GM19467 (cell line): ENCODE results near the gene COL15A1.

ENCODE experiments used
- ATAC-seq: cut with Tn5 transposase; IDR thresholded peaks from one replicate; pipeline ENCODE4 v1.9.1; 2021; ENCODE audit warnings: mild to moderate bottlenecking, moderate library complexity; ENCODE audit not compliant: unreplicated experiment

The COL15A1 gene

DNA sequence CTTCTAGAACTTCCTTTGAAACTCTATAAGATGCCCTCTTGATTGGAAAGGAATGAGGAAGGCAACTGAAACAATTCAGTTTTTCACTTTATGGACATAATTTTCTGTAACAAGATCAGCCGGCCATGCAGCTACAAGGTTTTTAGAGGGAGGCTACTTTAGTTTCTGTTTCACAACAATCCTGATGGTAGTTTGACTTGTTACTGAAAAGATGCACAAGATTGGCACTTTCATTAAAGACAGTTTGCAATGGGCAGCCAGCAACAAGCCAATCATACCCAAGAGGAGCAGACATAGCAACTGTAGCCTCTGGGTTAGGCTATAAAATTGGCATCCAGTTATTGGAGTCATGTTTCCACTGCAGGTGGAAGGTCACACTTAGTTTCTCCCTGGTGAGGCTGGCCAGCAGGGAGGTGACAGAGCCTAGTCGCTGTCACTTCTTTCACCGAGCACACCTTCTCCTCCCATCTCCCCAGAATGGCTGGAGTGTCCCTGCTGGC, 87.0 kb downstream of the COL15A1 start:
- no peak for ATAC-seq

DNA sequence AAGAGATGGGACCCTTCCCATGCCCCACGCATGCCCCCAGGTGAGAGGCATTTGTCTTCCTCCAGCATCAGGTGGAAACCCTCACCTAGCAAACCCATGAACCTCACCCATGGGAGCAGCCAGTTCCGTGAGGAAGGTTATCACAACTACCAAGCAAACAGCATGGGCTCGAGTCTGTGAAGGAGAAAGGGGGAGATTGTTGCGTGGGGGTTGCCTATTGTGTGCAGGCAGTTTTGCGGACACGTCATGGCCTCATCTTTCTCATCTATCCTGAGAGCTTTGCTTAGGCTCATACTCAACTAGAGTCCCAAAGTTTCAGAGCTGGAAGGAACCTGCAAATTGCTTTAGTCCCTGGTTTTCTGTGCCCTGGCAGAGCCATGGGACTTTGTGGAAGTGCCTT, 87.6 kb downstream of the COL15A1 start:
- ATAC-seq, result no peak

DNA sequence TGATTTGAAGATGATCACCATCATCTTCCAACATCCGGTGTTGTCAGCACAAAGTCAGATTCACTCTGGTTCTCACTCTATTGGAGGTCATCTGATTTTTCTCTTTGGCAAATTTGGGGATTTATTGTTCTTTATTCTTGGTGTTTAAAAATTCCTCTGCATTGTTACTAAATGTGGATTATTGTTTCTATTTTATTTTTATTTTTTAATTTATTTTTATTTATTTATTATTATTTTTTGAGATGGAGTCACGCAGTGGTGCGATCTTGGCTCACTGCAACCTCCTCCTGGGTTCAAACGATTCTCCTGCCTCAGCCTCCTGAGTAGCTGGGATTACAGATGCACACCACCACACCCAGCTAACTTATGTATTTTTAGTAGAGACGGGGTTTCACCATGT, 88.3 kb downstream of the COL15A1 start:
- ATAC-seq, result no peak

DNA sequence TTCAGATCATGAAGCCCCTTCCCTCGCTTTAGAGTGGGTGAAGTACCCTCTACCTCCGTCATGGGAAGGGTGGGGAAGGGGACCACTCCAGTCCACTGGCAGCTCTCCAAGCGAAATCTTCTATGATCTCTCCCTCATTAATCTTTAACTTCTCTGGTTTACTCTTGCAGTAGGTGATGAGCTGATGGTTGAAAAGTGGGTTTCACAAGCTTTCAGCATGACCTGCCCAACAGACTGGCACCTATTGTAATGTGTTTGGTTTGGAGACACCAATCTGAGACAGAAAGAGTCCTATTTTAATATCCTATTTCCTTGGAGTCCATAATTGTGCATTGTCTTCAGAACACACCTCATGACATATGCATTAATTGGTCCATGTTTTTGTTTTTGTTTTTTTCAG, 90.4 kb downstream of the COL15A1 start:
- no peak for ATAC-seq

DNA sequence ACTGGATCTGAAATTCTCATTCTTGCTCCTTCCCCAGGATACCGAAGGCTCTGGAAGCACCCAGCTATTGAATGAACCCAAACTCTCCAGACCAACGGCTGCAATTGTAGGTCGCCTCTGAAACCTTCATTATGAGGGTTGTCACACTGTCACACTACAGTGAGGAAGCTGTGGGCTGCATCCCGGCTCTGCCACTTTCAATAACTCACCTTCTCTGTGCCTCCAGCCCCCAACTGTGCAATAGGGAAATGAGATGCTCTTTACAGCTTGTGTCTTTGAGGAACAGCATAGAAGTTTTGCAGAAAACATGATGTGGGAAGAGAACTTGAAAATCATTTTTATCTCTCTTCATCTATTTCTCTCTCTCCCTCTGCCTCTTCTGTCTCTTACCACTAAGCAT, 91.6 kb downstream of the COL15A1 start:
- ATAC-seq, result no peak

DNA sequence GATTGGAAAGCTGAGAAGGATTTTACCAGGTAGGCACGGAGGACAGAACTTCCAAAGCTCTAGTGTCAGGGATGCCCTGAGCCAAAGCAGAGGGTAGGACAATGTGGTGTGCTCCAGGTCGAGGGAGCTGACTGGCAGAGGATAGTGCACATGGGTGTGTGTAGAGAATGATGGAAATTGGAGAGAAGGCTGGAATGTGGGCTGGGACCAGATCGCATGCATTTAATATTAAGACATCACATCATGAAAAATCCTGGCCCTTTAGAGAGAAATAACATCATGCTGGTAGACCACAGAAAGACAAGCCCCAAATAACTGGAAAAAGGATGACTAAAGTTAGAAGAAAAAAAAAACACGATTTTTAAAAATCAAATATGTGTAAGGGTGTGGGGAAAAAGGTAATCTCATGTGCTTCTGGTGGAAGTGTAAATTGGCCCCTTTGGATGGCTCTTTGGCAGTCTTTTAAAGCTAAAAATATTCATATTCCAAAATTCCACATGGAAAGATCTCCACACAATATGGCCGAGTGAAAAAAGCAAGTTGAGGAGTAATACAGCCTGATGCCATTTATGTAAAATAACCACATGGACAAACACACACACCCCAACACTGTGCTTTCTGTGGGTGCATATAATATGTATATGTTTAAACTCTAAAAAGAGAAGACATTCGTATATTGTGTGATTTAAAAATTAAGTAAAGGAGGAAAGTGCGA, 94.2 kb downstream of the COL15A1 start:
- ATAC-seq, result no peak

DNA sequence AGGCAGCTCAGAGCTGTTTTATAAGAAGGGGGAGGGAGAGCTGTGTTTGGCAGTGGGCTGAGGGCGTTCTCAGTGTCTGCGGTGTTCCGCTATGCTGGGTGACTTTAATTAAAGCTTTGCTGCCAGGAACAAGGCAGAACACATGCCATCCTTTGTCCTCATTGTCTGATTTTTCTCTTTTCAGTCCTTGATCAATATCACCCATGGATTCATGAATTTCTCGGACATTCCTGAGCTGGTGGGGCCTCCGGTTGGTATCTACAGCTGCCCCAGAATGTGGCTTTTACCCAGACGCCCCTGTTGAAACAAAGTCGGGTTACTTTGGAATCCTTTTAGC, 94.7 kb downstream of the COL15A1 start:
- no peak for ATAC-seq

DNA sequence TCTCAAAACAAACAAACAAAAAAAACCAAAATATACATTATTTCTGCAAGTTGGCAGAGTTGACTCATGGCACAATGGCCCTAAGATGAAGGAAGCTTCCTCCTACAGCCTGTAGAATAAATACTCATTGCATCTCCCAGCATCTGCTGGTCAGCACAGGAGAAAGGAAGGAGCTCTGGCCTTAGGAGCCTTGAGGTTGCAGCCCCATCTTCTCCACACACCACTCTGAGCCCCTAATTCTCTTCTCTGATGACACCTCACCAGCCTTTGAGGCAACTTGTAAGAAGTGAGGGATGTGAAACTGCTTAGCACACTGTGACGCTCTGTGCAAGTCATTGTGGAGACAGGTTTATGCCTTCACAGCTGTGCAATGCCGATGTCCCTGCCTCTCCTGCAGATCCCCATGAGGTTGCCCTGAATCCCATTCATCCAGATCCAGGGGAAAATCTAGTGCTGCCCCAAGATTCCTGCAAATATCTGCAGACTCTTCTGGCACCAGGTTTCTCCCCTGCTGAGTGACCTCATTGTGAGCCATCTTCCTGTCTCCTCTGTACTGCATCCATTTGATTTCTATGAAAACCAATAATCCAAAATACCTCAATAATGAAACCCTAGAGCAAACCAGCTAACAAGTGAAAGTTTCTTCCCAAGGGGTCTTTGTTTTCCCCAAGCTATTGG, 95.9 kb downstream of the COL15A1 start:
- no peak for ATAC-seq

DNA sequence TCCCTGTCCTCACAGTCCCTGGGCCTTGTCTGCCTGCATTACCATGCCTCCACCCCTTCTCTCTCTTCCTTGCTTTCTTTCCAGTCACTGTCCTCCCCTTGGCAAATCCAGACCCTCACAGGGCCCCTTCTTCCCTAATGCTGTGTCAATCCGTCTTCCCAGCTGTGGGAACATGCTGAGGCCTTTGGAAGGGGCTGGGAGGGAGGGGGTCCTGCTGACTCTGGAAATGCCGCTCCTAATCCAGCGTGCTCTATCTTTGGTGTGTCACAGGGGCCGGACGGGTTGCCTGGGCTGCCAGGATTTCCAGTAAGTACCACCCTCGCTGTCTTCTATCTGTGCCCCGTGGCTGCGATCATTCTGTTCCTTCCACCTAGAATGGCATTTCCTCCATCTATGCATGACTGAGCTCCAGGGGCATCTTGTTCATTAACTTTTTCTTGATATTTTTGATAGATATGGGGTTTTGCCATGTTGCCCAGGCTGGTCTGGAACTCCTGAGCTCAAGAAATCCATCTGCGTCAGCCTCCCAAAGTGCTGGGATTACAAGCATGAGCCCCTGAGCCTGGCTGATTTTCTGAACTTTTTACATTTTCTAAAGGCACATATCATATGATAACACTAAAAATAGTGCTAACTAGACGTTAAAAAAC, 96.7 kb downstream of the COL15A1 start:
- no peak for ATAC-seq

DNA sequence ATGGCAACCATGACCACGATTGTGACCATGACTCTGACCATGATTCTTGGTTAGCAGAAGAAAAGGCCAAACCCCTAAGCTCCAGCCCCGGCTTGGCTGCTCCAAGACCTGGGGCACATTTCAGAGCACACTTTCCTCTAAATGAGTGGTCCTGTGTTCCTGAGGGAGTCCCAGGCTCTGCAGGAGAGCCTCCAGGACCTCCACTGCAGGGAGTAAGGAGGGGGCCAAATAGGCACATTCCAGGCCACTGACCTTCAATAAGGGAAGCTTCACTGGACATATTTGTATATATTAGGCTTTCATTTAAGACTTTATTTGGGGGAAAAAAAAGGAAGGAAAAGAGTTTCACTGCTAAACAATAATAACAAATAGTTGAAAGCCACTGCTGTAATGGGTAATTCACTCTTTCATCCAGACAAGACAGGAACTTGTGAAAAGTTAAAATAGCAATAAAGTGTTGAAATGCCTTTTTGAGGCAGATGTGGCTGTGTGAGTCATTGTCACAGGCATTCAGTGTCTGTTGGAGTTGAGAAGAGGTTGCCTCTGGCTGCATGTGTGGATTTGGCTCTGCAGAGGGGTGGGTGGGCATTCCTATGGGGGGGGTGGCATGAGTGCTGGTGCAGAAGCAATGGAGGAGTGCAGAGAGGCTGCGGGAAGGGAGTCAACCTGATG, 97.3 kb downstream of the COL15A1 start:
- ATAC-seq, result no peak

DNA sequence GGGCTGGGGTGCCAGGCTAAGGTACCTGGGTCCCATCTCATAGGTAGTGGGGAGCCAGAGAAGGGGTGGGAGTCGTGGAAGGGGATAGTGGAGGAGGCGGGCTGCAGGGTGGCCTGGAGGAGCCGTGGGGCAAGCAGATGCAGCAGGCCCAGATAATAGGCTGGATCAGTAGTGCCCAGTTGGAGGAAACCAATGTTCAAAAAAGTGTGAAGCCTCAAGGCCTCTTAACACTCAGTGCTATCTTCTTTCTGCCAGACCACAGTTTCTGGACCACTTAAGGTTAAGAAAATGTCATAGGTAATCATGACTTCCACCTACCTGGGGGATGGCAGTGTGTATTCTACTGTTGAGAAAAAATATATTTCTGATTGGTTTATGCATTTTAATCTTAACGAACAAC, 97.9 kb downstream of the COL15A1 start:
- ATAC-seq, result no peak

DNA sequence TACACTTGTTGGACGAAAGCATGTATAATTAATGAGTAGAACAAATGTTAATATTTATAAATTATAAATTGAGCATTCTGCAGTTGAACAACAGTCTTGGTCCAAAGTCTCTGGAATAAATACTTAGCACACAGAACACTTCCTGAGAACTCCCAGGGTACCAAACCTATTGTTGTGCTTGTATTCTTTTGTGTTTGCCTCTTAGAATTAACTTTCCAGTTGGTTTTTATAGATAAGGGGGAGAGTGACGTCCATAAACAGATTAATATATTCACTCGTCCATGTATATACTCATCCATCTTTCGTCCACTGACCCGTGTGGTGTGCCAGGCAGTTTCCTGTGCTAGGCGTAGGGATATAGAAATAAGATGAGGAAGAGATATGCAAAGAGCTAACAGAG, 98.9 kb downstream of the COL15A1 start:
- no peak for ATAC-seq

DNA sequence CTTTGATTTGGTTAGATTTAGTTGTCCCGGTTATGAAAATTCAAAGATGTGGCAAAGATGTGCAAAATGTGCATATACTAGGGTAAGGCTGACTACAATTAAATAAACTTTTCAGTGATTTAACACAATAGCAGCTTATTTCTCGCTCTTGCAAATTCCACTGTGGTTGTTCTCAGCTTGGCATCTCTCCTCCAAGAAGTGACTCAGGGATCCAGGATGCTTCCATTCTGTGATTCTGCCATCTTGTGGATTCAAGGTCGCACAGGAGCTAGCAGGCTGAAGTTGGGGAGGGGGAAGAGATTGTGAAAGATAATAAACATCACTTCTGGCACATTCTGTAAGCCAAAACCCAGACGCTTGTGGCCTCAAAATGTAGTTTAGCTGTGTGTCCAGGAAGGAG, 101.1 kb downstream of the COL15A1 start:
- no peak for ATAC-seq

DNA sequence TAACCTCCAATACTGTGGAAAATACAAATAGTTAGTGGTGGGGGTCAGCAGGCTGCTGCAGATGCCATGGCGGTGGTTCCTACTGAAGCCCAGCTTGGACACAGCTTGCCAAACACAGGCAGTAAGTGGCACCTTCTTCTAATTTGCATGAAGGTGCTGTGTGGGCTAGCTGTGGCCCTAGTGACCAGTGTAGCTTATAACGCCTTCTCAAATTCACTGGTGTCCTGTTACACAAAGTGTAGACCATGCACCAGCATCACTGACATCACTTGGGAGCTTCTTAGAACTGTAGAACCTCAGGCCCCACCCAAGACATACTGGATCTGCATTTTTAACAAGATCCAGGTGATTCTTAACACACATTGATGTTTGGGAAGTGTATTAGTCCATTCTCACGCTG, 102.4 kb downstream of the COL15A1 start:
- ATAC-seq, result no peak

DNA sequence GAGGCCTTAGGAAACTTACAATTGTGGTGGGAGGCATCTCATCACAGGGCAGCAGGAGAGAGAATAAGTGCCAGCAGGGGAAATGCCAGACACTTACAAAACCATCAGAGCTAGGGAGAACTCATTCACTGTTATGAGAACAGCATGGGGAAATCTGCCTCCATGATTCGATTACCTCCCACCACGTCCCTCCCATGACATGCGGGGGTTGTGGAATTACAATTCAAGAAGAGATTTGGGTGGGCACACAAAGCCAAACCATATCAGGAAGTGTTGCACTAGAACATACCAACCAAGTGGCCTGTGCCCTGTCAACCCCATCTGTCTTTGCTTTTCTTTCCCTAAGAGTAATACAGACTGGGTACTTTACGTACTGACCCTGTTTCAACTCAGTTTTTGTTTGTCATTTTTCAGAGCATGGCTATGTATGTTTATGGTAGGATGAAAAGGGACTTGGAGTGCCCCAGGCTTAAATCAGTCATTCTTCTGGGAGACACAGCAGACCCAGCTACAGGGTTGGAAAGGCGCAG, 102.9 kb downstream of the COL15A1 start:
- no peak for ATAC-seq

DNA sequence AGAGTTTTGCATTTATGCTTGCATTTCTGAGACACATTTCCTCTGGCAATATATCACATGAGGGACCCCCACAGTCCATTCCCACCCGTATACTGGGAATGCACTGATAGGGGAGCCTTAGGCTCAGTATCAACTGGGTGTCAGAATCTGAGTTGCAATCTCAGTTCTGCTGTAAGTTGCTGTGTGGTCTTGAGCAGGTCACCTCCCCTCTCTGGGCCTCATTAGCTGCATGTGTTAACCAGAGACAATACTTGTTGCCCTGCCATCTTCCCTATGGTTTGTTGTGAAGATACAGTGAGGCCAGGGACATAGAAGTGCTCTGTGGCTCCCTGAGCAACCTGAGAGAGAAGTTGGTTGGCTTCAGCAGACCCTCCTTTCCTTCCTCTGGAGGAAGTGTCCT, 105.5 kb downstream of the COL15A1 start:
- ATAC-seq, result no peak

DNA sequence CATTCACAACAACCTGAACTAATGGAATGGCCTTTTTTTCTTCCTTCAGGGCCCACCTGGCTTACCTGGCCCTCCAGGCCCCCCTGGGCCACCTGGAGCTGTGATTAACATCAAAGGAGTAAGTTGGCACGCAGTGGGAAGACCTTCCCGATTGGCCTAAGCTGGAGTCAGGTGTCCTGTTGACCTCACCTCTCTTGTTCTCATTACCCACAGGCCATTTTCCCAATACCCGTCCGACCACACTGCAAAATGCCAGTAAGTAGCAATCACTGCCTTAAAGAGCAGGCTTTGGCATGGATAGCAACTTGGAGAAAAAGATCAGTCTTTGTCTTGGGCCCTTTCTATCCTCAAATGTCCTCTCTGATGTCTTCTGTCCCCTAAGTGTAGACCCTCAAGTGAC, 105.9 kb downstream of the COL15A1 start:
- no peak for ATAC-seq

DNA sequence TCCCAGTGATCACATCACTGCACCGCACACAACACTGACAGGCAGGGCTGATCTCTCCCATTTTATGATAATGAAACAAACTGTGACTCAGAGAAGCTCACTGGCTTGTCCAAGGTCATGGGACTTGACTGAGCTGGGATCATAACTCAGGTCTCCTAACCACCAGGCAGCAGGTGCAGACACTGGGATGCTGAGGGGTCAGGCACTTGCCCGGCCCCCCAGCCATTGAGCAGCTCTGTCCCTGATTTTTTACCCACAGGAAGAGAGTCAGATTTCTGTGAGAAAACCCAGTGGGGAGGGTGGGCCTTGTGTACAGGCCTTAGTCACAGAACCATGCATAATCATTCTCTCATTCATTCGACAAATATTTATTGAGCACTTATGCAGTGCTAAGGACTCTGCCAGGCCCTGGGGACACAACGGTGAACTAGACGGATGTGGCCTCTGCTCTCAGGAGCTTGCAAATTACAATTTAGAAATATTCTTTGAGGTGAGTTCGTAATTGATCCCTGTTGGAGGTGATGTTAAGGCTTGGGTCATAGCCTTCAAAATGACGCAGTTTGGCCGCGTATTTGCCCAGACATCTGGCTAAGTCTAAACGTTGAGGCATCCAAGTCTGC, 106.7 kb downstream of the COL15A1 start:
- no peak for ATAC-seq

DNA sequence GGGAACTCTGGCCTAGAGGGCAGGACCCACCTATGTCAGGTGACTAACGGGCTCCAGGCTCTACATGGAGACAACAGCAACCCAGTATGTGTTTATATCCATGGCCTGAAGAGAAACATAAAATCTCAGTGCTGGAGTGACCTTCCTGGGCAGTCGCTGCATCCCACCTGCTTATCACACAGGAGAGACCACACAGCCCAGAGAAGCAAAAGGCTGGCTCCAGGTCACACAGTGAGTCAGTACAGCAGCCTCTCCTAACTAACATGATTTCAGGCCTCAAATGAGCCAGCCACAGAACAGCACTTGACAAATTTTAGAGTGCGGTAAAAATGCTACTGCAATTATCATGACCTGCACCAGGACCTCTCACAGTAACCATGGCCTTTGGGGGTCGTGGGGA, 107.2 kb downstream of the COL15A1 start:
- ATAC-seq, result no peak

DNA sequence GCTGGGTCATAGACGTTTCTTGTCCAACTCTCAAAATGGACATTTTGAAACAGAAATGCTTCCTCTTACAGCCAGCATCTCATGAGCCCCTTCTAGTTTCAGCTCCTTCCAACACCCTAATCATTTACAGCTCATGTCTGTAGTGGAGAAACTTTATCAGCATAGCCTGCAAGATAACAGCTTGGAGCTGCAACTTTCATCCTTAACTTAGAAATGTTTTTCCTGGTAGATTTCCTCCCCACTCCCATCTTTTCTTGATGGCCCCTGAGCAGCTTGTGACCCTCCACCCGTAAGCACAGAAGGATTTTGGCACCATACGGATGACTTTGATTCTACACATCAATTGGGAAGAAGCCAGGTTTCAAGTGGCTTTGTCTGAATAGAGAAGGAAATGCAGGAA, 107.7 kb downstream of the COL15A1 start:
- ATAC-seq, result no peak

DNA sequence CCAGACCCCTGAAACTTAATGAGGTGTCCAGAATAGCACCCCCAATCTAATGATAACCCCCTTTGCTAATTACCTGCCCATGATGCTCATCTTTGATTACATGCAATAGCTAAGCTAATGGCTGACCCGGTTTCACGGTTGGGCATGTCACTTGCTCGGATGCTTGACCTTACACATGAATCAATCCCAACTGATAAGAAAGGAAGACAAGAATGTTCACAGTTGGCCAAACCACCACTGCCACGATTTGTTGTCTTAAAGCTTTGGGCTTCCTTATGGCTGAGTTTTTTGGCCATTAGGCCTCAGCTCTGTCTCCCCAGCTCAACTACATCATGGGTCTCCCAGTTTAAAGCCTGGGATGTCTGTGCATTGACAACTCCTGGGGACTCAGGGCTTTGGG, 108.1 kb downstream of the COL15A1 start:
- no peak for ATAC-seq
